ENCODE measurements around the gene CHCHD10.

The CHCHD10 gene

GRCh38 chr22:23759566-23759965 lies 8.2 kb downstream of the CHCHD10 start:
- no peaks in the 10 kb centered on the region for H3K27me3 ChIP-seq (ENCODE audit: control insufficient read depth in 3 of 3, insufficient read depth in 3 of 3, low read depth in 1 of 3, low read length in 3 of 3)
- no CpG with 5 or more reads among the region's 4 CpGs for WGBS, 2 donors (ENCODE audit: extremely low coverage in 2 of 2, insufficient read length in 2 of 2, insufficient replicate concordance in 1 of 2)
- H2BK5ac ChIP-seq (ENCODE audit: low read length), result no peak overlapping the region
- H2BK120ac ChIP-seq (ENCODE audit: low read depth, low read length), result no peak overlapping the region
- no peak overlapping the region for H3K27ac ChIP-seq (replicated peaks; ENCODE audit: low read length)
- H3K4me1 ChIP-seq (ENCODE audit: control insufficient read depth in 2 of 2, insufficient read depth in 1 of 2, low read depth in 1 of 2, low read length in 2 of 2), result peaks cover 9 to 17% of the 10 kb centered on the region in 2 donors
- DNase-seq (ENCODE audit: low spot score), result no peak
- no peak overlapping the region for H2AK5ac ChIP-seq (ENCODE audit: low read depth, low read length)
- H2BK12ac ChIP-seq (ENCODE audit: low read length), result no peak overlapping the region
- H3K23ac ChIP-seq (ENCODE audit: low read depth, low read length, poor library complexity), result no peak overlapping the region
- H4K91ac ChIP-seq (ENCODE audit: low read depth, low read length, poor library complexity), result no peak overlapping the region
- no peak overlapping the region for H3K14ac ChIP-seq (ENCODE audit: low read length)
- no peak overlapping the region for H2BK15ac ChIP-seq (ENCODE audit: low read length)
- H3K4me3 ChIP-seq (ENCODE audit: low read length in 2 of 2), result no peak overlapping the region
- H3K18ac ChIP-seq (ENCODE audit: low read length), result no peak overlapping the region
- no peak overlapping the region for H3K9ac ChIP-seq (ENCODE audit: low read depth, low read length, poor library complexity)
- H3K9me3 ChIP-seq (replicated peaks in 1 of 2; ENCODE audit: control insufficient read depth in 2 of 2, insufficient read depth in 1 of 2, low read depth in 1 of 2, low read length in 2 of 2), result no peaks in the 10 kb centered on the region
- H3K4ac ChIP-seq (ENCODE audit: low read length), result no peak overlapping the region
- no peaks in the 10 kb centered on the region for H3K36me3 ChIP-seq (replicated peaks in 1 of 2; ENCODE audit: control insufficient read depth in 2 of 2, insufficient read depth in 2 of 2, low read length in 2 of 2)
- no peaks in the 10 kb centered on the region for H3K79me1 ChIP-seq (ENCODE audit: low read depth, low read length)
- no peak overlapping the region for H3K4me2 ChIP-seq (ENCODE audit: insufficient read depth, low read length, poor library complexity, severe bottlenecking)
- H4K8ac ChIP-seq (ENCODE audit: low read depth, low read length), result no peak overlapping the region
- no peak overlapping the region for H2AFZ ChIP-seq (ENCODE audit: low read length)

GRCh38 chr22:23756891-23757290 lies 10.9 kb downstream of the CHCHD10 start:
- no peak overlapping the region for H3K4ac ChIP-seq (ENCODE audit: low read length)
- no CpG with 5 or more reads among the region's 4 CpGs for WGBS, 2 donors (ENCODE audit: extremely low coverage in 2 of 2, insufficient read length in 2 of 2, insufficient replicate concordance in 1 of 2)
- H4K8ac ChIP-seq (ENCODE audit: low read depth, low read length), result no peak overlapping the region
- no peak overlapping the region for H2AFZ ChIP-seq (ENCODE audit: low read length)
- H3K36me3 ChIP-seq (replicated peaks in 1 of 2; ENCODE audit: control insufficient read depth in 2 of 2, insufficient read depth in 2 of 2, low read length in 2 of 2), result no peaks in the 10 kb centered on the region
- H2BK5ac ChIP-seq (ENCODE audit: low read length), result no peak overlapping the region
- no peaks in the 10 kb centered on the region for H3K4me1 ChIP-seq (ENCODE audit: control insufficient read depth in 2 of 2, insufficient read depth in 1 of 2, low read depth in 1 of 2, low read length in 2 of 2)
- H3K9ac ChIP-seq (ENCODE audit: low read depth, low read length, poor library complexity), result no peak overlapping the region
- H2AK5ac ChIP-seq (ENCODE audit: low read depth, low read length), result no peak overlapping the region
- H2BK12ac ChIP-seq (ENCODE audit: low read length), result no peak overlapping the region
- no peak overlapping the region for H3K4me3 ChIP-seq (ENCODE audit: low read length in 2 of 2)
- H3K23ac ChIP-seq (ENCODE audit: low read depth, low read length, poor library complexity), result no peak overlapping the region
- no peak overlapping the region for H2BK120ac ChIP-seq (ENCODE audit: low read depth, low read length)
- no peak overlapping the region for H3K18ac ChIP-seq (ENCODE audit: low read length)
- H3K9me3 ChIP-seq (replicated peaks in 1 of 2; ENCODE audit: control insufficient read depth in 2 of 2, insufficient read depth in 1 of 2, low read depth in 1 of 2, low read length in 2 of 2), result no peaks in the 10 kb centered on the region
- H2BK15ac ChIP-seq (ENCODE audit: low read length), result no peak overlapping the region
- no peak overlapping the region for H3K4me2 ChIP-seq (ENCODE audit: insufficient read depth, low read length, poor library complexity, severe bottlenecking)
- no peaks in the 10 kb centered on the region for H3K27me3 ChIP-seq (ENCODE audit: control insufficient read depth in 3 of 3, insufficient read depth in 3 of 3, low read depth in 1 of 3, low read length in 3 of 3)
- H3K27ac ChIP-seq (replicated peaks; ENCODE audit: low read length), result no peak overlapping the region
- no peak overlapping the region for H3K14ac ChIP-seq (ENCODE audit: low read length)
- H4K91ac ChIP-seq (ENCODE audit: low read depth, low read length, poor library complexity), result no peak overlapping the region
- DNase-seq (ENCODE audit: low spot score), result no peak
- no peaks in the 10 kb centered on the region for H3K79me1 ChIP-seq (ENCODE audit: low read depth, low read length)

- no peak overlapping the region for H3K9ac ChIP-seq (ENCODE audit: low read depth, low read length, poor library complexity)
- H4K91ac ChIP-seq (ENCODE audit: low read depth, low read length, poor library complexity), result no peak overlapping the region
- H3K18ac ChIP-seq (ENCODE audit: low read length), result no peak overlapping the region
- no peak overlapping the region for H2BK5ac ChIP-seq (ENCODE audit: low read length)
- WGBS, 2 donors (ENCODE audit: extremely low coverage in 2 of 2, insufficient read length in 2 of 2, insufficient replicate concordance in 1 of 2), result no CpG with 5 or more reads among the region's 8 CpGs
- no peak overlapping the region for H2BK12ac ChIP-seq (ENCODE audit: low read length)
- H3K14ac ChIP-seq (ENCODE audit: low read length), result no peak overlapping the region
- H3K9me3 ChIP-seq (replicated peaks in 1 of 2; ENCODE audit: control insufficient read depth in 2 of 2, insufficient read depth in 1 of 2, low read depth in 1 of 2, low read length in 2 of 2), result no peaks in the 10 kb centered on the region
- no peak overlapping the region for H2BK120ac ChIP-seq (ENCODE audit: low read depth, low read length)
- H3K27ac ChIP-seq (replicated peaks; ENCODE audit: low read length), result no peak overlapping the region
- no peak overlapping the region for H2BK15ac ChIP-seq (ENCODE audit: low read length)
- no peak overlapping the region for H2AK5ac ChIP-seq (ENCODE audit: low read depth, low read length)
- no peak overlapping the region for H3K4ac ChIP-seq (ENCODE audit: low read length)
- H4K8ac ChIP-seq (ENCODE audit: low read depth, low read length), result no peak overlapping the region
- H3K4me3 ChIP-seq (ENCODE audit: low read length in 2 of 2), result no peak overlapping the region
- H3K79me1 ChIP-seq (ENCODE audit: low read depth, low read length), result no peaks in the 10 kb centered on the region
- H3K4me1 ChIP-seq (ENCODE audit: control insufficient read depth in 2 of 2, insufficient read depth in 1 of 2, low read depth in 1 of 2, low read length in 2 of 2), result no peaks in the 10 kb centered on the region
- no peak overlapping the region for H2AFZ ChIP-seq (ENCODE audit: low read length)
- no peak for DNase-seq (ENCODE audit: low spot score)
- H3K27me3 ChIP-seq (ENCODE audit: control insufficient read depth in 3 of 3, insufficient read depth in 3 of 3, low read depth in 1 of 3, low read length in 3 of 3), result no peaks in the 10 kb centered on the region
- no peak overlapping the region for H3K23ac ChIP-seq (ENCODE audit: low read depth, low read length, poor library complexity)
- no peak overlapping the region for H3K4me2 ChIP-seq (ENCODE audit: insufficient read depth, low read length, poor library complexity, severe bottlenecking)
- no peaks in the 10 kb centered on the region for H3K36me3 ChIP-seq (replicated peaks in 1 of 2; ENCODE audit: control insufficient read depth in 2 of 2, insufficient read depth in 2 of 2, low read length in 2 of 2)
Measured at GRCh38 chr22:23755711-23756110, 12.1 kb downstream of the CHCHD10 start.

- H2BK5ac ChIP-seq (ENCODE audit: low read length), result no peak overlapping the region
- H2BK120ac ChIP-seq (ENCODE audit: low read depth, low read length), result no peak overlapping the region
- H3K4me1 ChIP-seq (ENCODE audit: control insufficient read depth in 2 of 2, insufficient read depth in 1 of 2, low read depth in 1 of 2, low read length in 2 of 2), result peaks cover 0 to 1% of the 10 kb centered on the region in 2 donors
- H3K79me1 ChIP-seq (ENCODE audit: low read depth, low read length), result no peaks in the 10 kb centered on the region
- no peak overlapping the region for H2BK12ac ChIP-seq (ENCODE audit: low read length)
- H3K36me3 ChIP-seq (replicated peaks in 1 of 2; ENCODE audit: control insufficient read depth in 2 of 2, insufficient read depth in 2 of 2, low read length in 2 of 2), result no peaks in the 10 kb centered on the region
- H3K4ac ChIP-seq (ENCODE audit: low read length), result no peak overlapping the region
- DNase-seq (ENCODE audit: low spot score), result no peak
- no peak overlapping the region for H4K8ac ChIP-seq (ENCODE audit: low read depth, low read length)
- no peak overlapping the region for H2AK5ac ChIP-seq (ENCODE audit: low read depth, low read length)
- H2BK15ac ChIP-seq (ENCODE audit: low read length), result no peak overlapping the region
- no peaks in the 10 kb centered on the region for H3K27me3 ChIP-seq (ENCODE audit: control insufficient read depth in 3 of 3, insufficient read depth in 3 of 3, low read depth in 1 of 3, low read length in 3 of 3)
- WGBS, 2 donors (ENCODE audit: extremely low coverage in 2 of 2, insufficient read length in 2 of 2, insufficient replicate concordance in 1 of 2), result no CpG with 5 or more reads among the region's 6 CpGs
- no peak overlapping the region for H3K18ac ChIP-seq (ENCODE audit: low read length)
- no peak overlapping the region for H3K4me3 ChIP-seq (ENCODE audit: low read length in 2 of 2)
- H3K14ac ChIP-seq (ENCODE audit: low read length), result no peak overlapping the region
- no peaks in the 10 kb centered on the region for H3K9me3 ChIP-seq (replicated peaks in 1 of 2; ENCODE audit: control insufficient read depth in 2 of 2, insufficient read depth in 1 of 2, low read depth in 1 of 2, low read length in 2 of 2)
- no peak overlapping the region for H3K27ac ChIP-seq (replicated peaks; ENCODE audit: low read length)
- H3K4me2 ChIP-seq (ENCODE audit: insufficient read depth, low read length, poor library complexity, severe bottlenecking), result no peak overlapping the region
- no peak overlapping the region for H2AFZ ChIP-seq (ENCODE audit: low read length)
- no peak overlapping the region for H4K91ac ChIP-seq (ENCODE audit: low read depth, low read length, poor library complexity)
- no peak overlapping the region for H3K9ac ChIP-seq (ENCODE audit: low read depth, low read length, poor library complexity)
- H3K23ac ChIP-seq (ENCODE audit: low read depth, low read length, poor library complexity), result no peak overlapping the region
Measured at GRCh38 chr22:23754980-23755636, 12.7 kb downstream of the CHCHD10 start.
